HEK293T (cell line): ENCODE data around the gene ARHGAP26.

Source experiments
- CTCF ChIA-PET: fragments of 350-600 bp; formaldehyde crosslinking; extraction: SDS; loops from one replicate; lab custom pipeline; 2021; ENCODE audit warnings: antibody characterized with exemption, inconsistent platforms; lab: Yijun Ruan, JAX
- POLR2A ChIA-PET: fragments of 350-600 bp; formaldehyde crosslinking; extraction: SDS; loops from one replicate; lab custom pipeline; 2020; ENCODE audit warnings: antibody characterized with exemption, inconsistent platforms; lab: Yijun Ruan, JAX
- DNase-seq: peaks from one replicate; pipeline ENCODE4 v3.0.0; 2012; ENCODE audit warnings: mixed read lengths; ENCODE audit errors: extremely low spot score
- ARNT ChIP-seq: fragments of 450-650 bp; IDR thresholded peaks from 2 replicates; pipeline ENCODE4 v1.6.1; 2017; ENCODE audit warnings: mild to moderate bottlenecking
- BHLHE40 ChIP-seq: fragments of 450-650 bp; IDR thresholded peaks from 2 replicates; pipeline ENCODE4 v1.6.1; 2016; ENCODE audit warnings: mild to moderate bottlenecking, moderate library complexity, borderline replicate concordance
- CTBP1 ChIP-seq: fragments of 450-650 bp; IDR thresholded peaks from 2 replicates; pipeline ENCODE4 v1.6.1; 2016; ENCODE audit warnings: borderline replicate concordance
- ELF4 ChIP-seq: fragments of 450-650 bp; IDR thresholded peaks from 2 replicates; pipeline ENCODE4 v1.6.1; 2017; ENCODE audit warnings: antibody characterized with exemption
- FOXA1 ChIP-seq: fragments of 450-650 bp; IDR thresholded peaks from 2 replicates; pipeline ENCODE4 v1.6.1; 2016; ENCODE audit warnings: mild to moderate bottlenecking
- FOXK2 ChIP-seq: fragments of 450-650 bp; IDR thresholded peaks from 2 replicates; pipeline ENCODE4 v1.6.1; 2016; ENCODE audit warnings: mild to moderate bottlenecking
- FOXM1 ChIP-seq: fragments of 450-650 bp; IDR thresholded peaks from 2 replicates; pipeline ENCODE4 v1.6.1; 2017; ENCODE audit warnings: mild to moderate bottlenecking, borderline replicate concordance
- HDGF ChIP-seq: fragments of 450-650 bp; IDR thresholded peaks from 2 replicates; pipeline ENCODE4 v1.6.1; 2017; ENCODE audit warnings: antibody characterized with exemption, borderline replicate concordance
- L3MBTL2 ChIP-seq: fragments of 450-650 bp; conservative IDR thresholded peaks from 2 replicates; pipeline ENCODE4 v1.6.1; 2016; ENCODE audit warnings: mild to moderate bottlenecking
- LEF1 ChIP-seq: fragments of 450-650 bp; IDR thresholded peaks from 2 replicates; pipeline ENCODE4 v1.6.1; 2017; ENCODE audit warnings: mild to moderate bottlenecking, borderline replicate concordance
- NFRKB ChIP-seq: fragments of 450-650 bp; IDR thresholded peaks from 2 replicates; pipeline ENCODE4 v1.6.1; 2016; ENCODE audit warnings: mild to moderate bottlenecking, moderate library complexity
- PKNOX1 ChIP-seq: fragments of 450-650 bp; IDR thresholded peaks from 2 replicates; pipeline ENCODE4 v1.6.1; 2016
- SP1 ChIP-seq: fragments of 450-650 bp; IDR thresholded peaks from 2 replicates; pipeline ENCODE4 v1.6.1; 2017
- SUZ12 ChIP-seq: fragments of 450-650 bp; IDR thresholded peaks from 2 replicates; pipeline ENCODE4 v1.6.1; 2016; ENCODE audit warnings: mild to moderate bottlenecking
- TARDBP ChIP-seq: fragments of 450-650 bp; IDR thresholded peaks from 2 replicates; pipeline ENCODE4 v1.6.1; 2016
- ZNF384 ChIP-seq: fragments of 450-650 bp; IDR thresholded peaks from 2 replicates; pipeline ENCODE4 v1.6.1; 2016

Gene ARHGAP26

DNA sequence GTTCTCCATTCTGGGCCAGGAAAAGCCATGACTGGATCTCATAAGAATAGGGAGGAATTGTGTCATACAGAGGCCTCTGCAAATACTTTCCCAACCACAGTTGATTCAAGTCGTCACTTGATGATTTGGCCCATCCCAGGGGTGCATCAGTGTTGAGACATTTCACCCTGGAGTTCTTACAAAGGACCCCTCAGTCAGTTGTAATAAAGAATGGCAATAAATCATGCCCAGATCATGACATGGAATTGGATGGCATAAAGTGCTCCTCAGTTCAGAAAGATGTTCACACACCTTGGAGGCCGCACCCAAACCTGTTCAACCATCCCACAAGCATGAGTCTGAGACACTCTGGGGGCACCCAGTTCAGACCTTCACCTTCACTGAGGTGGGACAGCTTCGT, 465.2 kb downstream of the ARHGAP26 start:
- POLR2A ChIA-PET, result no interaction called here
- CTCF ChIA-PET, result no interaction called here
- DNase-seq, result no peak
- no peak for TF ChIP-seq LEF1
- no peak for TF ChIP-seq NFRKB
- TF ChIP-seq FOXA1, result no peak
- no peak for TF ChIP-seq FOXM1
- TF ChIP-seq TARDBP, result no peak
- no peak for TF ChIP-seq BHLHE40
- no peak for TF ChIP-seq L3MBTL2
- TF ChIP-seq ELF4, result no peak
- no peak for TF ChIP-seq SUZ12
- no peak for TF ChIP-seq SP1
- no peak for TF ChIP-seq ARNT
- TF ChIP-seq FOXK2, result no peak
- TF ChIP-seq CTBP1, result no peak
- TF ChIP-seq ZNF384, result no peak
- no peak for TF ChIP-seq HDGF
- no peak for TF ChIP-seq PKNOX1

- TF ChIP-seq SP1 (no peak), ARNT (no peak), L3MBTL2 (no peak), LEF1 (no peak), FOXK2 (no peak), ZNF384 (no peak), FOXA1 (no peak), CTBP1 (no peak), TARDBP (no peak), PKNOX1 (no peak), NFRKB (no peak), HDGF (no peak), BHLHE40 (no peak), FOXM1 (no peak), ELF4 (no peak), SUZ12 (no peak)
- no peak for DNase-seq
- ChIA-PET POLR2A (no interaction called here), CTCF (no interaction called here)
Observed at GRCh38 chr5:143236682-143237081, 466.5 kb downstream of the ARHGAP26 start.

DNA sequence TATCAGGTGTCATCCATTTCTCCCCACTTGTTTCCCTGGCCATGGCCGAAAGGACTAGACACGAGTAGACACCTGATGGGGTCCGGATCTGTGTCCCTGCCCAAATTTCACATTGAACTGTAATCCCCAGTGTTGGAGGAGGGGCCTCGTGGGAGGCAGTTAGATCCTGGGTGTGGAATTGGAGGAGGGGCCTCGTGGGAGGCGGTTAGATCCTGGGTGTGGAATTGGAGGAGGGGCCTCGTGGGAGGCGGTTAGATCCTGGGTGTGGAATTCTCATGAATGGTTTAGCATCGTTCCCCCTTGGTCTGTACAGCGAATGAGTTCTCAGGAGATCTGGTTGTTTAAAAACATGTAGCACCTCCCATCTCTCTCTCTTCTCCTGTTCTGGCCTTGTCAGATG, 467.5 kb downstream of the ARHGAP26 start:
- CTCF ChIA-PET, result no interaction called here
- no peak for TF ChIP-seq HDGF
- TF ChIP-seq FOXA1, result no peak
- TF ChIP-seq TARDBP, result no peak
- no peak for TF ChIP-seq PKNOX1
- TF ChIP-seq FOXM1, result no peak
- no peak for TF ChIP-seq ZNF384
- TF ChIP-seq ELF4, result no peak
- no peak for TF ChIP-seq SP1
- no peak for TF ChIP-seq SUZ12
- no peak for TF ChIP-seq BHLHE40
- no peak for DNase-seq
- POLR2A ChIA-PET, result interaction anchor here (0.6 kb wide), 1 partner anchor 394 kb away, joined by 4 read pairs; no protein-coding TSS in a partner anchor

DNA sequence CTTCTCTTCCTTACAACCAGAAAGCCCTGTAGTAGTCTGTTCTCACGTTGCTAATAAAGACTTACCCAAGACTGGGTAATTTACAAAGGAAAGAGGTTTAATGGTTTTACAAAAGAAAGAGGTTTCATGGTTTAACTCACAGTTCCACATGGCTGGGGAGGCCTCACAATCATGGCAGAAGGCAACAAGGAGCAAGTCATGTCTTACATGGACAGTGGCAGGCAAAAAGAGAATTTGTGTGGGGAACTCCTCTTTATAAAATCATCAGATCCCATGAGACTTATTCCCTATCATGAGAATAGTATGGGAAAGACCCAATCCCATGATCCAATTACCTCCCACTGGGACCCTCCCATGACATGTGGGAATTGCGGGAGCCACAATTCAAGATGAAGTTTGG, 468.4 kb downstream of the ARHGAP26 start:
- CTCF ChIA-PET, result no interaction called here
- POLR2A ChIA-PET, result interaction anchor here (0.6 kb wide), 1 partner anchor 393 kb away, joined by 4 read pairs; no protein-coding TSS in a partner anchor
- TF ChIP-seq SP1 (no peak), NFRKB (no peak), LEF1 (no peak), SUZ12 (no peak), PKNOX1 (no peak), ELF4 (no peak), FOXA1 (no peak), L3MBTL2 (no peak), HDGF (no peak), FOXK2 (no peak), TARDBP (no peak), ARNT (no peak), FOXM1 (no peak), BHLHE40 (no peak)
- DNase-seq, result no peak

DNA sequence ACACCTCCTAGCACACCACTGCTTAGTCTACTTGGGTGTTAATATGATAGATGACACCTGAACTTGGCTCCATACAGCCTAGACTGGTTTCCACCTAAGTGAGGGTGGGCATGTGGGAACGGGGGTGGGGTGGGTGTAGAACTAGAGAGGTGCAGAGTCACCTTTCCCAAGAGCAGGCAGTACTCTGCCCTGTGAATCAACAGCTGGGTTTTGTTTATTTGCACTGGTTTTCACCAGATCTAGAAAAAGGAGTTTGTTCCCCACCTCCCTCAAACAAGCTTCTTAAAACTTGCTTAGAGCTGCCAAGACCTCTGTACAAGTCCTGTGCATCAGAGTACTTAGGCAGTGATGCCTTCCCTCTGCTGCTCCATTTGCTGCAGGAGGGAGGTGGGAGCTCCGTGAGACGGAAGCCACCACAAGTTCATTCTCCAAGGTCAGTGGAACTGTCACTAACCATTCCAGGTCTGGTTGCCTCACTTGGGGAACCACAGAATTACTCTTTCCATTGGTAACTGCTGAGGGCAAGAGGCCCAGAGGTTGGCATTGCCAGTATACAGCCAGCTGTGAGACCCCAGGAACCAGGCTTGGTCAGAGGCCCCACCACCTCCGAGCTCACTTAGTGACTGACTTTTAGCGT, 469.8 kb downstream of the ARHGAP26 start:
- ChIA-PET POLR2A (interaction anchor here (0.6 to 1.4 kb wide), 2 partner anchors 11 to 397 kb away, joined by 3 to 5 read pairs; no protein-coding TSS in a partner anchor), CTCF (interaction anchor here (0.9 kb wide), 1 partner anchor 16 kb away, joined by 3 read pairs; no protein-coding TSS in a partner anchor)
- TF ChIP-seq LEF1 (no peak), SP1 (no peak), BHLHE40 (no peak), ELF4 (no peak), L3MBTL2 (no peak), PKNOX1 (no peak), NFRKB (no peak)
- no peak for DNase-seq
